Panc1 (cell line): ENCODE results near the gene PLAAT4.
"Not testable (repeated sequence)": the region's sequence is repeated elsewhere in the genome, so short reads cannot be mapped to it uniquely, and the experiment has no call there.

Experiments used
- POLR2AphosphoS5 ChIP-seq: IDR thresholded peaks from 2 replicates; pipeline ENCODE4 v1.6.1; 2012; ENCODE audit warnings: mild to moderate bottlenecking, low read depth, low read length, moderate library complexity
- TF ChIP-seq, protein P1 (sequence below): fragments of 450-650 bp; IDR thresholded peaks from 2 replicates; pipeline ENCODE4 v1.5.1; 2017; ENCODE audit warnings: mild to moderate bottlenecking

DNA sequence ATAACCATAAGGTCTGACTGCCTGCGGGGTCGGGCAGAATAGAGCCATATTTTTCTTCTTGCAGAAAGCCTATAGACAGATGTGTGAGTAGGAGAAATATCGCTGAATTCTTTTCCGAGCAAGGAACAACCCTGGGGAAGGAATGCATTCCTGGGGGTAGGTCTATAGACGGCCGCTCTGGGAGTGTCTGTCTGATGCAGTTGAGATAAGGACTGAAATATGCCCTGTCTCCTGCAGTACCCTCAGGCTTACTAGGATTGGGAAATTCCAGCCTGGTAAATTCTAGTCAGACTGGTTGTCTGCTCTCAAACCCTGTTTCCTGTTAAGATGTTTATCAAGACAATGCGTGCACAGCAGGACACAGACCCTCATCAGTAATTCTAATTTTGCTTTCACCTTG, 44.6 kb downstream of the PLAAT4 start:
- TF ChIP-seq, protein P1, sequence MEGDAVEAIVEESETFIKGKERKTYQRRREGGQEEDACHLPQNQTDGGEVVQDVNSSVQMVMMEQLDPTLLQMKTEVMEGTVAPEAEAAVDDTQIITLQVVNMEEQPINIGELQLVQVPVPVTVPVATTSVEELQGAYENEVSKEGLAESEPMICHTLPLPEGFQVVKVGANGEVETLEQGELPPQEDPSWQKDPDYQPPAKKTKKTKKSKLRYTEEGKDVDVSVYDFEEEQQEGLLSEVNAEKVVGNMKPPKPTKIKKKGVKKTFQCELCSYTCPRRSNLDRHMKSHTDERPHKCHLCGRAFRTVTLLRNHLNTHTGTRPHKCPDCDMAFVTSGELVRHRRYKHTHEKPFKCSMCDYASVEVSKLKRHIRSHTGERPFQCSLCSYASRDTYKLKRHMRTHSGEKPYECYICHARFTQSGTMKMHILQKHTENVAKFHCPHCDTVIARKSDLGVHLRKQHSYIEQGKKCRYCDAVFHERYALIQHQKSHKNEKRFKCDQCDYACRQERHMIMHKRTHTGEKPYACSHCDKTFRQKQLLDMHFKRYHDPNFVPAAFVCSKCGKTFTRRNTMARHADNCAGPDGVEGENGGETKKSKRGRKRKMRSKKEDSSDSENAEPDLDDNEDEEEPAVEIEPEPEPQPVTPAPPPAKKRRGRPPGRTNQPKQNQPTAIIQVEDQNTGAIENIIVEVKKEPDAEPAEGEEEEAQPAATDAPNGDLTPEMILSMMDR, result not testable (repeated sequence)
- TF ChIP-seq POLR2AphosphoS5, result not testable (repeated sequence)
